HG02981 (cell line): ENCODE measurements around the gene ACOX3.
A peak's percentile ranks its signal among the peaks of the same experiment; 100 is the strongest.
"Not testable (repeated sequence)": the region's sequence is repeated elsewhere in the genome, so short reads cannot be mapped to it uniquely, and the experiment has no call there.

Experiments
- ATAC-seq: cut with Tn5 transposase; IDR thresholded peaks from one replicate; pipeline ENCODE4 v1.9.1; 2021; ENCODE audit warnings: mild to moderate bottlenecking, moderate library complexity; ENCODE audit not compliant: unreplicated experiment

ACOX3 gene

DNA sequence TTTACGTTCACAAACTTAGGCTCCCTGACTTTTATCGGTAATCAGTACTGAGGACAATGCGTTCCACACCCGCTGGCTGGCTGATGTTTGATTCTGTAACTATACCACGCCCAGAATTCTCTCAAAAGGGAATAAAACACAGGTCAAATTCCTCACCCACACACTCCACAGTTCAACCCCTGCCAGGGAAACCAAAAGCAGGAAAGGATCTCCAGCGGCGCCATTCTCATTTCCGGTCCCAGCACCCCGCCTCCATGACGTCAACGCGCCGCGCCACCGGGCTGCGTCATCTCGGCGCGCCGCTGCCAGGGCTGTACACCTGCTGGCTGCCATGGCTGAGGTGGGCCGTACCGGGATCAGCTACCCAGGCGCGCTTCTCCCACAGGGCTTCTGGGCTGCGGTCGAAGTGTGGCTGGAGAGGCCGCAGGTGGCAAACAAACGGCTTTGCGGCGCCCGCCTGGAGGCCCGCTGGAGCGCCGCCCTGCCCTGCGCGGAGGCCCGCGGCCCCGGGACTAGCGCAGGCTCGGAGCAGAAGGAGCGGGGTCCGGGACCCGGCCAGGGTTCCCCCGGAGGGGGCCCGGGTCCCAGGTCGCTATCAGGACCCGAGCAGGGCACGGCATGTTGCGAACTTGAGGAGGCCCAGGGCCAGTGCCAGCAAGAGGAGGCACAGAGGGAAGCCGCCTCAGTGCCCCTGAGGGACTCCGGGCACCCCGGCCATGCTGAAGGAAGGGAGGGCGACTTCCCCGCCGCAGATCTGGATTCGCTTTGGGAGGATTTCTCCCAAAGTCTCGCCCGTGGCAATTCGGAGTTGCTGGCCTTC is at the start of gene ACOX3, which contains the start of gene TRMT44:
TSS of gene ACOX3 (minus strand) at position 232 of the 820 bp plus-strand sequence. CDS start 24,202 bp downstream, outside the sequence.
TSS of gene TRMT44 (plus strand) at position 286 of the 820 bp plus-strand sequence. CDS start at position 332, 46 bp downstream.
- ATAC-seq: peak; percentile 85

DNA sequence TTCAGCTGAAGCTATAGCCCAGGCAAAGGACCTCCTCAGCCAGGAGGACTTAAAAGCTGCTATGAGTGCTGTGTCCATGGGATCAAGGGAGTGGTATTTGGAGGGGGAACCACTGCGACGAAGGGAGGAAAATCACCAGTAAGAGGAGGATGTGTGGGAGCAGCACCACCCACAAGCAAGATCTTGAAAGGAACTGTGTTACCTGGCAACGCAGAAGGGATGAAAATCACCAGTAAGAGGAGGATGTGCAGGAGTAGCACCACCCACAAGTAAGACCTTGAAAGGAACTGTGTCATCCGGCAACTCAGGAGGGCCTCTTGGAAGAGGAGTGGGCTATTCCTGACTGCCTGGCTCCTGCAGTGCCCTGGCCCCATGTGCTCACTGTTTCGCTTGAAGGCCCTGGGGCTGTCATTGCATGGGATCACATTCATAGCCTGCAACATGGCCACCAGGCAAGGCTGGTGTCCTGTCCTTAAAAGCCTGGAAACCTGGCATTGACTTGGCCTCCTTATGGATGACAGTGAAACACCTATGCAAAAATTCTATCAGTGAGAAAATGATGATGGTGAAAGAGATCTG is 48.4 kb upstream of the ACOX3 start:
- ATAC-seq: no peak

DNA sequence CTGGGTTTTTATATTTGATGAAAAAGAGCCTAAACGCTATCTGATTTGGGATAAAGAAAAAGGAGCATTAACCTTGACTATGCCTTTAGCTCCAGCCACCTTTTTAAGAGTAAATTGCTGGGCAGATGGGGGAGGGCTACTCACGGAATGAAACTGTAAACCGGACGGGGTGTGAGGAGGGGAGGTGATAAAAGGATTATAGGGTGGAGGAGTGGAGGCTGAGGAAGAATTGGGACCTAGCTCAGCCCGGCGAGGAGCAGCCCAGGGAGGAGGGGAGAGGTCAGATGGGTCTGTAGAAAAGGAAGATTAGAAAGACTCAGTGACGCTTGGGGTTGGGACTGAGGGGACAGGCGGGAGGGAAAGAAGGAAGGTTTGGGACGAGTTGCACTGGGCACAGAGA is 46.1 kb upstream of the ACOX3 start:
- ATAC-seq: not testable (repeated sequence)

DNA sequence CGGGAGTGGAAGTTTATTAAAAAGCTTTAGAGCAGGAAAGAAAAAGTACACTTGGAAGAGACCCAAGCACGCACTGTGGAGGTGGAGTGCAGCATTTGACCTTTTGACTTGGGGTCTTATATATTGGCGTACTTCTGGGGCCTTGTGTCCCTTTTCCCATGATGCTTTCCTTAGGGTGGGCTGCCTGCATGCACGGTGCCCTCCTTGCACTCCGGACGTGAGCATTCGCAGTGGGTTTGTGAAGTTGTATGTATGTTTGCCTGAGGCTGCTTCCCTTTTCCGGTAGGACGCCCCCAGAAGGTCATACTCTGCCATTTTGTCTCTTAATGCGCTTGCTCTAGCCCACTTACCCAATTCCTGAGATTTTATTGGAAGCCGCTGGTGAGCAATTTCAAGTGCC is 39.7 kb upstream of the ACOX3 start:
- no peak for ATAC-seq

DNA sequence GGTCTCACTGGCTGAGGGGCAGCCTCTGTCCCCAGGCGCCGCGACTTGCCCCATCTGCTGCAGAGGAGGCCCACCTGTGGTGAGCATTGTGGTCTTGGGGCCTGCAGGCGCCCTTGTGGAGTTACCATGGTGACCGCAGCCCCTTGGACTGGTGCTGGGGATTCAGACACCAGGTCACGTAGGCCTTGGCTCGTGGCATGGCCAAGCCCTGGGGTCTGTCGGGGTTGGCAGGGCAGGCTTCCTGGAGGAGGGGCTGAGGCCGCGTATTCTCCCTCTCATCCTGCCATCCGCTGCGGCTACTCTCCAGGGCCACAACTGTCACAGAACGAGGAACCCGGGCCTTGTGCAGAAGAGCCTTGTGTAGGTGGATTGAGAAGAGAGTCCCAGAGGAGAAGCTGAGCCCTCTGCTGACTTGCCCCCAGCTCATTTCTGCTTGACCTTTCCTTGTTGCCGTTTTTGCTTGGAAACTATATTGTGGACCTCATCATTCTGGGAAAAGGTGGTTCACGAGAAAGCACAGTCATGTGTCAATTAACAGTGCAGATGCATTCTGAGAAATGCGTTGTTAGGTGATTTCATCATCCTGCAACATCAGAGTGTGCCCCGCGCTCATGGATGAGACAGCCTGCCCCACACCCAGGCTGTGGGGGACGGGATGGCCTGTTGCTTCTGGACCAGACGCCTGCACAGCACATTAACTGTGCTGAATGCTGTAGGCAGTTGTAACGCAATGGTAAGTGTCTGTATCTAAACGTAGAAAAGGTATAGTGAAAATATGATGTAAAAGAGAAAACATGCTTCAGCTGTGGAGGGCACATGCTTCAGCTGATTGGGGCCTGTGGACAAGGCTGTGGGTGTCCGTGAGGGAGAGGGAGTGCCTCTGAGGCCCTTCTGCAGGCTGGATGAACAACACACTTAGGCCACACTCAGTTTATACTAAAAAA is 38.5 kb upstream of the ACOX3 start:
- no peak for ATAC-seq

DNA sequence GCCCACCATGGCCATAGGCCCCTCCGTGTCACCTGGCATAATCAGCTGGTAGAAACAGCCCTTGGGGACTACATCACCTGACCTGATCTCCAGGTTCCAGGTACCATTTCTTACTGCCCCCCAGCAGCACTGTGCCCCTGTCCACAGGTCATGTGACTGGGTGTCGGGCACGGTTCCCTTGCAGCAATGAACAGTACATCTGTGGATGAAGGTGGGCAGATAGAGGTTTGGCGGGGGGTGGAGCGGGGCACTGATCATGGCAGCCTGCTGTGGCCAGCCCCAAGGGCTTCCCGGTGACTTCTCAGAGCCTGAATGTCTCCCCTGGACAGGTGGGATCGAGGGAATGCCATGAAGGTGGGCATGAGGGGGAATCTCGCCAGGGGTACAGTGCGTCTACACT is 37.8 kb upstream of the ACOX3 start:
- ATAC-seq: no peak

DNA sequence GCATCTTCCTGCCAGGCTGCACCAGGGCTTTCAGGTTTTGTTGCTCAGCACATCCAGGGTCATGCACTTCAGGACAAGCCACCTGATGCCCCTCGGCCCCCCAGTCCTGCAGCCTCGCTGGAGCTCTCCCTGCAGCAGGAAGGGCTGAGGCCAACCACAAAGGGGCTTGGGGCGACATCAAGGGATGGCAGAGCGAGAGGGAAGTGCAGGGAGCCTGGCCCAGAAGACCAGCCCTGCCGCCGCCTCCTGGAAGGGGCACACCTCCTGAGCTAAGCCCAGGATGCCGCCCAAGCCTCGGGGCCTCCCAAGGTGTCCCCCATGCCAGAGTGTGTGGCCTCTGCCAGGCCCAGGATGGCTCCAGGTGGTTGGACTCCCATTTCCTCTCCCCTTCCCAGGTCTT is 37.2 kb upstream of the ACOX3 start:
- no peak for ATAC-seq

DNA sequence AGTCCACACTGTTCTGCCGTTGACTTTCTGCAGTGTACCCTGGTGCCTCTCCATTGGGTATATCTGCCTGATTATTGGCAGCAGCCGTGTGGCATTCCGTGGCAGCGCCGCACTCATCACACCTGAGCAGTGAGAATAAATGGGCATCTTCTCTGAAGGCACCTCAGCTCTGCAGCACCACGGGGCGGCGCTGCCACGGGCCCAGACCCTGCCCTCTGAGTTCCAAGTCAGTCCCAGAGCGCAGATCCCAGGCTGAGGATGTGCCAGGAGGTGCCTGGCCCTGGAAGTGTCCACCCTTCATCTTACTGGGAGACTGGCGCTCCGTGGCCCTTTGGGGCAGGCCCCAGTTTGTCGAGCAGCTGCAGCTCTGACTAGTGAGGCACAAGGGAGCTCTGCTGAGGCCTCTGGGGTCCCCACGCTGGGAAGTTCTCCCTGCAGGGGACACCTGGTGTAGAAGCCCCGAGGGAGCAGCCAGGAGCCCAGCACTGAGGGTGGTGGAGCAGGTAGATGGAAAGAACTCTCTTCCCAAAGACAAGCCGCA is 36.6 kb upstream of the ACOX3 start:
- no peak for ATAC-seq

DNA sequence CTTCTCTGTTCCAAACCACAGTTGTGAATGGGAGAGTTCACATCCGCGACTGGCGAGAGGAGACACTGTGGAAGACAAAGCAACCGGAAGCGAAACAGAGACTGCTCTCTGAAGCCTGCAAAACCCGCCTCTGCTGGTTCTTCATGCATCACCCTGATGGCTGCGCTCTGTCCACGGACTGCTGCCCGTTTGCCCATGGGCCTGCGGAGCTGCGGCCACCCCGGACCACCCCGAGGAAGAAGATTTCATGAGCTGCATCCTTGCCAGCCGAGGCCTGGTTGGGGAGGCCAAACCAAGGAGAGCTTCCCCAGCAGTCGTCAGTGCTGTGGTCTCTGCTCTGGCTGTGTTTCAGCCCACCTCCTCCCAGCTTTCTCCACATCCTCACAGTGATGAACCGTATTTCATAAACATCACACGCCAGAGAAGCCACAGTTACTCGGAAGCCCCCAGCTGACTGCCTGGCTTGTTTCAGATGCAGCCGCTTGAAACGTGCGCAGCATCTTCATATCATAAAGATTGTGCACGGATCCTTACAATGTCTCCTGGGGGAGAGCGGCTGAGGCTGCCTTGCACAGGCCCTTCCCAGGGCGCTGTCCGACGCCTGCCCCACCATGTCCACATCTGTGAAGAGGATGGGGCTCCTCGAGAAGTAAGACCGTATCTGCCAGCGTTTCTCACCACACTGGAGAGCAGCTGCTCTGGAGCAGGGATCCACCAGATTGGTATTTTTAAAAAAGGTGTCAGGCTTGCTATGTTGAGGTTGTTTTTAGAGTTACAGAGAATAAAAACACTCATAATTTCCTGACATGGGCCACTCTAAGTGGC is 35.4 kb upstream of the ACOX3 start:
- ATAC-seq: no peak

DNA sequence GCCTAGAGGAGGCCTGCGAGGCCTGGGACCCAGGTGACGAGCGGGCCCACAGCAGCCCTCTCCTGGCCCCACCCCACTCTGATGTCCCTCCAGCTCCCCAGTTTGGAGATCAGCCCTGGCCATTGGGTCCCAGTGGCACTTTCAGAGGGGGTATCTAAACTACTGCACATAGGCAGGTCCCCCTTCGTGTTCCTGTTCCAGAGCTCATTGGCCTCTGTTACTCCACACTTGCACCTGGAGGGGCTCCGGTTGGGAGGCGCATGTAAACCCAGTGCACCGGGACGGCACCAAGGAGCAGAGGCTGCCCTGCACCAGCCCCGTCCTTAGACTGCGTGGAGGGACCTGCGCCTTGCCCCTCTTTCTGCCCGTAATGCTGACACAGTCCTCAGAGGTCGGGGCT is 34.3 kb upstream of the ACOX3 start:
- ATAC-seq: no peak

DNA sequence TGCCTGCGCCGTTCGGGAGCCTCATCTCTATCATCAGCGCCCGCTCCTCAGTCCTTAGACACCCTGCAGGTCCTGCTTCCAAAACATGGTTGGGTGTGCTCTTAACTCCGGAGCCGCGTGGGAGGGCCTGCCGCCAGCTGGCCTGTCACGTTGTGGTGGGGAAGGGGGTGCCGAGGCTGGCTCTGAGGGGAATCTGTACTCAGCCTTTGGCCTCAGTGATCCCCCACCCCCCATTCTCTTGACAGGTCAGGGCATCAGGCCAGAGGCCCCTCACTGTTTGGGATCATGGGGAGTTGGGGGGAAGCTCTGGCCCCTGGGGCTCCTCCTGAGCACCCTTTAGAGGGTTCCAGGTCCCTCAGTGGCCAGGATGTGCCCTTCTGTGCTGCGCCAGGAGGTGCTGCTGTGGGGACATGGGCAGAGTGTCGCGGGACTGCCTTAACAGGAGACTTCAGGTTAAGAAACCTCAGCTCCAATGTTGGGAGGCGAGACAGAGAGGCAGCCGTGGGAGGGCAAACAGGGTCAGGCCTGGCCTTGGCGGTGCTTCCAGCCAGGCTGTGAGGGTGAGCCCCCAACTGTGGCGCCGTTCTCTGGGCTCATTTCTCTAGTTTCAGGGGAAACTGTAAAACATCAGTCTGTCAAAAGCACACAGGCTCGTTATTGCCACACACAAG is 33.5 kb upstream of the ACOX3 start:
- ATAC-seq: no peak

DNA sequence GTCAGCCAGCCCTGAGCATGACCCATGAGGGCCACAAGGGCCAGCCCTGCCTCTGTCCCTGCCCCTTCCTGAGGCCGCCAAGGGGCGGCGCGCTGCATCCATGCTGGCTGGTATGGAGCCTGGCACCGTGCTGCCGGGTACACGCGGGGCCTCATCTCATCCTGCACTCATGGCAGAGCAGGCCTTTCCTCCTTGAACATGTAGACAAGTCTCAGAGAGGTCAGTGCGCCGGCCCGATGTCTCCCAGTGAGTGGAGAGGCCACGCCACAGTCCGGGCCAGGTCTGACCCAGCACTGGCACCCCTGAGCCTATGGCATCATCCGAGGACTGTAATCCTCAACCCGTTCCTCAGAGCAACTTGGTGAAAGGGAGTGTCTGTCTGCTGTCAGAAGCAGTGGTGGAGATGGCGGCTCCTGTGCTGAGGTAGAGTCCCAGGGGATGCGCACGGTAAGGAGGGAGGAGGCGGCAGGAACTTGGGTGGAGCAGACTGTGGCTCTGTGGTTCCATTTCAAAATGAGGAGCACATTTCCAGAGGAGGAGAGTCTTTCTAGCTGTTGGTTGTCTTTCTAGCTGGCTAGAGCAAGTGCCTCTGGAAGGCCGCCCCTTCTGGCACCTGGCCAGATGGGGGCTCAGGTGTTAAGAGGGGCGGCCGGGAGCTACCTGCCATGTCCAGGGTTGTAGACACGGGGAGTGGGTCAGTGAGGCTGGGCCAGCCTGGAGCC is 32.8 kb upstream of the ACOX3 start:
- no peak for ATAC-seq

DNA sequence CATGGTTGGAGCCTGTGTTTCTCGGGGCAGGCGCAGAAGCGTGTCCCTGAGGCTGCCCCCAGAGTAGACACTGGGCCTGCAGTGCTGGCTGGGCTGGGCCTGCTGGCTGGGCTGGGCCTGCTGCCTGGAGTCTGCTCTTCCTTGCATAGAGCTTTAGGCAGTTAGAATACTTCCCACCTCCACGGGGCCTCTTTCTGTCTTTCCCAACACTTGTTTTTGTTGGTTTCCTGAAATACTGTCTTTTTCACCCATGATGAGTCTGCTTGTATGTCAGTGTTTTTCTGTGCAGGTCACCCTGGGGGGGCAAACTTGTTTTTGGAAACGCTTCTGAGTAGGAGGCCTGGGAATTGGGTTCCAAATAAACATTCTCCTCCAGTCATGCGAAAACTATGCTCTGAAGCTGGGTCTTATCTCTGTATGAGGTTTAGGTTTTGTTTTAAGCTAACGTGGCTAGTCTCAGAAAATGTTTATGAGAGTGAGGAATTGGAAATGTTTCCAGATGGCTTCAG is 32.2 kb upstream of the ACOX3 start:
- no peak for ATAC-seq

DNA sequence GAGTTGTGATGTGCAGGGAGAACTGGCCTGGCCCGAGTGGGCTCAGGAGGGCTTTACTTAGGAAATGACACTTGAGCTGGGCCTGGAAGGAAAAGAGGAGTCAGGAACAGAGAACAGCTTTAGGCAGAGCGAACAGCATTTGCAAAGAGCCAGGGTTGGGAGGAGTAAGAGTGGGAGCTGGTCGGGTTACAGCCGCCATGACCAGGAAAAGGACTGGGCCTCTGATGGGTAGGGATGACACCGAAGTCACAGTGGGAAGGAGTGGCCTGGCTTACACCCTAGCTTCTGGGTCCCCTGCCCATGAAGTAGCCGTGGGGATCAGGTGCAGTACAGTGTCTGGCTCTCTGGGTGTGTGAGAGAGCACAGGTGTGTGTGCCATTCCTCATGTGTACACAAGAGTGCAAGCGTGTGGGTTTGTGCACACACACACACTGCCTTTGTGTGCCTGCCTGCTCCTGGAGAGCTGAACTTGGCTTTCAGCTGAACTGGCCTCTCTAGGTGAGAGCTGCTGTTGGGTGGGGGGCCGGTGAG is 31.7 kb upstream of the ACOX3 start:
- no peak for ATAC-seq

DNA sequence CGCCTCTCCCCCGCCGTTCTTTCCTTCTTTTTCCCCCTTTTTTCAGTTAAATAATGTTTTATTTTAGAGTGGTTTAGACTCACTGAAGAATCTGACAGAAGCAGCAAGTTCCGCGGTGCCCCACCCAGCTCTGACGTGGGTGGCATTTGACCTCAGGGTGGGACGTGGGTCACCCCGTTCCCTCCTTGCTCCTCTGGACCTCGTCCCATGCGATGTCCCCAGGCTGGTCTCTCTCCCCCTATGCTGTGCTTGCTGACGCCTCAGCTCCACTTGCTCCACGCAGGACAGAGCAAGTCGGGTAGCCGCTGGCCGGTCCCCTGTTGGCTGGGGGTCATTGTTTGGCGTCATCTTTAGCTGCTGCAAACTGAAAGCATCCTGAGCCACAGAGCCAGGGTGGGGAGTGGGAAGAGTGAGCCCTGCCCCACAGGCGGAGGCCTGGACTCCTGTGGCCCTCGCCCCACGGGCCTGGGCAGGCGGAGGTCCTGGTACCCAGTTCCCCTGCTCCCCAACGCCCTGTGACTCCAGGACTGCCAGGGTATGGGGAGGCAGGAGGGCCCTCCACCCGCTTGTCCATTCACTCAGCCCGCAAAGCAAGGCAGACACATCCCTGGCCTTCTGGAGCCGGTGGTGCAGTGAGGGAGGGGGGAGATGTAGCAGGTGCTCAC is 30.8 kb upstream of the ACOX3 start:
- ATAC-seq: no peak

DNA sequence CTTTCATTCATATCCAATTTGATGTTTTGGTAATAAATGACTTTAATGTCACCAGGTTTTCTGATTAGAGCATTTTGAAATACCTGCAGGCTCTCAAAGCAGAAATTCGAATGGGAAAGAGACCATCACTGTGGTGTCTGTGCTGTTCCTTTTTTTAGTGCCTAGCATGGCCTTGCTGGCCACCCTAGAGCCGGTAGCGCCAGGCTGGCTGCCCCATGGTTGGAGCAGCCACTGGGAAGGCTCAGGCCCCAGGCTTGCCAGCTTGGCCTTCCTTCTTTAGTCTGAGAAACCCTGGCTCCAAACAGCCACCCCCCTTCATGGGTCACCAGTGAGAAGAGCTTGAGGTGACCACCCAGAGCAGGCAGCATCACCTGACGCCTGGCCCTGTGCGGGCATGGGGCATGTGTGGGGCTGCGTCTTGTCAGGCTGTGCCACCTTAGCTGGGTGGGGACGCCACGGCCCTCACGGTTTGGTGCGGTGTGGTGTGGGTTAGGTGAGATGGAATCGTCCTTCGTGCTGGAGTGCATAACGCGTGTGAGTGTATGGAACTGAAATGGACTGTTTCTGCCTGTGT is 30.0 kb upstream of the ACOX3 start:
- ATAC-seq: no peak

DNA sequence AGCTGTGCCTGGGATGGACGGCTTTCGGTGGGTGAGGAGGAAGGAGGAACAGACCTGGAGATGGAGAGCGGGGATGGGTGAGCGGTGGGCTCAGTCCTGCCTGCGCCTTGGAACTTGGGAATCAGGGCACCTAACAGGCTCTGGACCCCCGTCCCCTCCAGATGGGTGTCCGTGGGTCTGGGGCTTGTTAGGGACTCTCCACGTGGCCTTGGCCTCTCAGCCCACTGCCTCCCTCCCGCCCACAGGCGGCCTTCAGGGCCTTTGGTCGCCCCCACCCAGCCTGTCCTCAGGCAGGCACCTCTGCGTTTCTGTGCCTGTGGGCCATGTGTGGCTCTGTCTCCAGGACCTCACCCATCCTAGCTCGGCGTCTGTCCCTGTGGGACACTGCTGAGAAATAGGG is 29.0 kb upstream of the ACOX3 start:
- ATAC-seq: no peak
